Thyroid gland (tissue), 4 donors: Measurements from ENCODE around the gene CSNK1A1.

Experiments
- POLR2A ChIP-seq, 2 donors: fragments of 450-650 bp; IDR thresholded peaks; one replicate each; pipeline ENCODE4 v1.6.1; 2017; ENCODE audit warnings: antibody characterized with exemption in 2 of 2, mild to moderate bottlenecking in 2 of 2, moderate library complexity in 1 of 2
- TF ChIP-seq, protein P1 (sequence below), 6 experiments: fragments of 200-600 bp in 3 of 6; fragments of 450-650 bp in 3 of 6; sonication (generic) in 3 of 6; IDR thresholded peaks; one replicate each; pipeline ENCODE4 v1.5.1; 2016 to 2019; ENCODE audit warnings: antibody characterized with exemption in 6 of 6, mild to moderate bottlenecking in 2 of 6, inconsistent platforms in 1 of 6, moderate library complexity in 1 of 6

GRCh38 chr5:149519601-149520000 is 31.6 kb downstream of the CSNK1A1 start:
- TF ChIP-seq, protein P1, sequence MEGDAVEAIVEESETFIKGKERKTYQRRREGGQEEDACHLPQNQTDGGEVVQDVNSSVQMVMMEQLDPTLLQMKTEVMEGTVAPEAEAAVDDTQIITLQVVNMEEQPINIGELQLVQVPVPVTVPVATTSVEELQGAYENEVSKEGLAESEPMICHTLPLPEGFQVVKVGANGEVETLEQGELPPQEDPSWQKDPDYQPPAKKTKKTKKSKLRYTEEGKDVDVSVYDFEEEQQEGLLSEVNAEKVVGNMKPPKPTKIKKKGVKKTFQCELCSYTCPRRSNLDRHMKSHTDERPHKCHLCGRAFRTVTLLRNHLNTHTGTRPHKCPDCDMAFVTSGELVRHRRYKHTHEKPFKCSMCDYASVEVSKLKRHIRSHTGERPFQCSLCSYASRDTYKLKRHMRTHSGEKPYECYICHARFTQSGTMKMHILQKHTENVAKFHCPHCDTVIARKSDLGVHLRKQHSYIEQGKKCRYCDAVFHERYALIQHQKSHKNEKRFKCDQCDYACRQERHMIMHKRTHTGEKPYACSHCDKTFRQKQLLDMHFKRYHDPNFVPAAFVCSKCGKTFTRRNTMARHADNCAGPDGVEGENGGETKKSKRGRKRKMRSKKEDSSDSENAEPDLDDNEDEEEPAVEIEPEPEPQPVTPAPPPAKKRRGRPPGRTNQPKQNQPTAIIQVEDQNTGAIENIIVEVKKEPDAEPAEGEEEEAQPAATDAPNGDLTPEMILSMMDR (IDR thresholded peaks at IDR 0.05) = no peak
- TF ChIP-seq POLR2A (IDR thresholded peaks at IDR 0.05) = no peak
